HEK293 (cell line): Measurements from ENCODE around the gene POLR3C.

Experiments
- CTCF ChIA-PET: fragments of 350-600 bp; formaldehyde crosslinking; extraction: SDS; loops from one replicate; lab custom pipeline; 2021; ENCODE audit warnings: antibody characterized with exemption; lab: Yijun Ruan, JAX
- POLR2A ChIA-PET: fragments of 300-600 bp; formaldehyde crosslinking; extraction: SDS; loops from one replicate; lab custom pipeline; 2020; ENCODE audit warnings: antibody characterized with exemption, inconsistent platforms; lab: Yijun Ruan, JAX
- H3K27ac ChIP-seq: fragments of 200-500 bp; sonication (Bioruptor generic); 2 replicates; pipeline ENCODE4 v1.5.1; 2014; ENCODE audit warnings: low read depth, low read length, control low read depth, inconsistent platforms; ENCODE audit errors: extremely low read depth
- H3K36me3 ChIP-seq, 2 experiments: fragments of 200-500 bp in 1 of 2; sonication (Bioruptor generic) in 1 of 2; 1 replicate in 1 of 2; 2 replicates in 1 of 2; pipeline ENCODE4 v1.5.1; 2014 to 2017; ENCODE audit warnings: inconsistent platforms in 2 of 2, low read length in 2 of 2; ENCODE audit not compliant: control insufficient read depth in 2 of 2, insufficient read depth in 1 of 2
- H3K4me1 ChIP-seq: fragments of 200-500 bp; sonication (Bioruptor generic); 2 replicates; pipeline ENCODE4 v1.5.1; 2014; ENCODE audit warnings: mild to moderate bottlenecking, low read length, inconsistent platforms; ENCODE audit not compliant: control insufficient read depth, insufficient read depth
- H3K4me3 ChIP-seq: 2 replicates; pipeline ENCODE4 v1.5.1; 2011; ENCODE audit warnings: low read depth, mild to moderate bottlenecking, control low read depth, low read length, moderate library complexity
- H3K9me3 ChIP-seq: fragments of 200-500 bp; sonication (Bioruptor generic); 2 replicates; pipeline ENCODE4 v1.5.1; 2014; ENCODE audit warnings: low read depth, low read length, inconsistent platforms; ENCODE audit not compliant: control insufficient read depth, insufficient read depth
- BCL11A ChIP-seq: fragments of 450-650 bp; formaldehyde crosslinking; IDR thresholded peaks from 2 replicates; pipeline ENCODE4 v1.5.1; 2016; ENCODE audit warnings: low read depth, missing biosample characterization, missing genetic modification characterization
- BCL6B ChIP-seq: fragments of 450-650 bp; formaldehyde crosslinking; IDR thresholded peaks from 2 replicates; pipeline ENCODE4 v1.5.1; 2017; ENCODE audit warnings: missing biosample characterization, missing genetic modification characterization
- FEZF1 ChIP-seq: fragments of 450-650 bp; formaldehyde crosslinking; IDR thresholded peaks from 2 replicates; pipeline ENCODE4 v1.5.1; 2016; ENCODE audit warnings: missing biosample characterization, missing genetic modification characterization
- OVOL3 ChIP-seq: fragments of 450-650 bp; formaldehyde crosslinking; IDR thresholded peaks from 2 replicates; pipeline ENCODE4 v1.5.1; 2016; ENCODE audit warnings: missing biosample characterization, missing genetic modification characterization
- PRDM4 ChIP-seq: fragments of 450-650 bp; formaldehyde crosslinking; IDR thresholded peaks from 2 replicates; pipeline ENCODE4 v1.5.1; 2017; ENCODE audit warnings: missing biosample characterization, missing genetic modification characterization
- REPIN1 ChIP-seq: fragments of 450-650 bp; formaldehyde crosslinking; IDR thresholded peaks from 2 replicates; pipeline ENCODE4 v1.5.1; 2017; ENCODE audit warnings: missing biosample characterization, missing genetic modification characterization, low read depth
- SETDB1 ChIP-seq: IDR thresholded peaks from one replicate; pipeline ENCODE4 v1.6.1; 2017; ENCODE audit warnings: mild to moderate bottlenecking, low read length, moderate library complexity, mixed read lengths; ENCODE audit not compliant: insufficient read length
- ZFP3 ChIP-seq: fragments of 450-650 bp; formaldehyde crosslinking; IDR thresholded peaks from 2 replicates; pipeline ENCODE4 v1.5.1; 2016; ENCODE audit warnings: low read depth, missing biosample characterization, missing genetic modification characterization
- ZNF398 ChIP-seq: fragments of 450-650 bp; formaldehyde crosslinking; IDR thresholded peaks from 2 replicates; pipeline ENCODE4 v1.5.1; 2017; ENCODE audit warnings: missing biosample characterization, missing genetic modification characterization
- ZNF488 ChIP-seq: fragments of 450-650 bp; formaldehyde crosslinking; IDR thresholded peaks from 2 replicates; pipeline ENCODE4 v1.5.1; 2016; ENCODE audit warnings: missing biosample characterization, missing genetic modification characterization
- ZNF513 ChIP-seq: fragments of 450-650 bp; IDR thresholded peaks from 2 replicates; pipeline ENCODE4 v1.5.1; 2018; ENCODE audit warnings: missing biosample characterization, missing genetic modification characterization
- ZNF521 ChIP-seq: fragments of 450-650 bp; formaldehyde crosslinking; IDR thresholded peaks from 2 replicates; pipeline ENCODE4 v1.5.1; 2017; ENCODE audit warnings: missing biosample characterization, mild to moderate bottlenecking, missing genetic modification characterization
- ZNF692 ChIP-seq: fragments of 450-650 bp; formaldehyde crosslinking; IDR thresholded peaks from 2 replicates; pipeline ENCODE4 v1.5.1; 2016; ENCODE audit warnings: missing biosample characterization, missing genetic modification characterization
- ZNF792 ChIP-seq: fragments of 450-650 bp; formaldehyde crosslinking; IDR thresholded peaks from 2 replicates; pipeline ENCODE4 v1.5.1; 2016; ENCODE audit warnings: missing biosample characterization, missing genetic modification characterization

The POLR3C gene

GRCh38 chr1:145874646-145875045 lies 50.6 kb downstream of the POLR3C start (continued):
- TF ChIP-seq PRDM4 (tag by site-specific recombination): no peak
- no peak for TF ChIP-seq FEZF1 (tag by site-specific recombination)
- no peak for TF ChIP-seq ZNF513 (tag by site-specific recombination)
- TF ChIP-seq ZNF521 (tag by site-specific recombination): no peak
- no peak for TF ChIP-seq ZNF488
- no peak for TF ChIP-seq BCL11A
- no peak for TF ChIP-seq SETDB1
- TF ChIP-seq REPIN1 (tag by site-specific recombination): no peak

- Histone ChIP-seq H3K27ac (no peak overlapping the region), H3K4me1 (no peaks in the 10 kb centered on the region), H3K9me3 (no peaks in the 10 kb centered on the region), H3K4me3 (no peak overlapping the region), H3K36me3 (no peaks in the 10 kb centered on the region)
- ChIA-PET CTCF (interaction anchor here (0.5 to 7.5 kb wide), 4 partner anchors 13 to 32 kb away, joined by 3 to 70 read pairs (median 10); partner anchors contain the start of gene NUDT17), POLR2A (interaction anchor here (1.7 kb wide), 1 partner anchor 19 kb away, joined by 5 read pairs; the partner anchor contains the start of gene PIAS3)
- TF ChIP-seq ZNF398 (tag by site-specific recombination): peak; percentile 49; the same call in 1 of the 2 replicates
- 0 out of 2 replicates have a peak, but pooled peaks have one; percentile 29 for TF ChIP-seq ZNF692
- no peak for TF ChIP-seq ZFP3 (tag by site-specific recombination)
- TF ChIP-seq ZNF792 (tag by site-specific recombination): no peak
- no peak for TF ChIP-seq BCL6B (tag by site-specific recombination)
- TF ChIP-seq OVOL3 (tag by site-specific recombination): no peak
These were observed 54.0 kb downstream of the POLR3C start for GRCh38 chr1:145877923-145878486.
